Upper lobe of left lung (tissue), 4 donors: ENCODE data around the gene TMEM121.
"Not testable (repeated sequence)": the region's sequence is repeated elsewhere in the genome, so short reads cannot be mapped to it uniquely, and the experiment has no call there.

Experiments
- EP300 ChIP-seq, 4 donors: sonication (generic); formaldehyde crosslinking; IDR thresholded peaks; one replicate each; pipeline ENCODE4 v1.5.1; 2017; ENCODE audit warnings: antibody characterized with exemption in 4 of 4, control low read depth in 2 of 4
- POLR2A ChIP-seq, 4 donors: fragments of 450-650 bp; IDR thresholded peaks; one replicate each; pipeline ENCODE4 v1.5.1; 2016 to 2017; ENCODE audit warnings: antibody characterized with exemption in 4 of 4, mild to moderate bottlenecking in 2 of 4
- POLR2AphosphoS5 ChIP-seq, 2 donors: sonication (generic); formaldehyde crosslinking; IDR thresholded peaks; one replicate each; pipeline ENCODE4 v1.5.1; 2017; ENCODE audit warnings: antibody characterized with exemption in 2 of 2
- TF ChIP-seq, protein P1 (sequence below), 6 experiments: fragments of 450-650 bp in 4 of 6; fragments of 200-600 bp in 2 of 6; sonication (generic) in 2 of 6; IDR thresholded peaks; one replicate each; pipeline ENCODE4 v1.5.1; 2016 to 2019; ENCODE audit warnings: antibody characterized with exemption in 6 of 6

DNA sequence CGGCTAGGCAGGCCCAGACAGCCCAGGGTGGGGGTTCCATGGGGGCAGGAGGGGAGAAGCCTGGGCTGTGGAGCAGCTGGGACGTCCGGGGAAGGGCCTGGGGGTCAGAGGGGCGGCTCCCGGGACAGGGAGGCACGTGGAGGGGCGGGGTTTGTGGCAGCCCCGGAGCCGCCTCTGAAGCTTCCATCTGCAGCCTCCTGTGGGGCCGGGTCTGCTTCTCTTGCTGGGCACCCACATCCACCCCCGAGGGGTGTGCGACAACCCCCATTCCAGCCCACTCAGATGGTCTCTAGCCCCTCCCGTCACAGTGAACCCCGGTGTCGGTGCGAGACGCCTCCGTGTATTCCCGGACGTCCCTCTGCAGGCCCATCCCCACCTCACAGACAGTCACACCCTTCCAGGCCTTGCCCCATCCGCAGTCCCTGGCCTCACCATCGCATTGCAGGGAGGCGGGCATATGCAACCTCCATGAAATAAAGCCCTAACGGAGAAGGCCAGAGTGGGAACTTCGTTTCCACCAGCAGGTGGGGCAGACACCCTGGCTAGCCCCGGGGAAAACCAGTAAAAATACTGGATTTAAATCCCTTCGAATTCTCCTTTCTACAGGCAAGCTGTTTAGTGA is 33.8 kb downstream of the TMEM121 start:
- TF ChIP-seq EP300, POLR2A, POLR2AphosphoS5 (IDR thresholded peaks at IDR 0.05): not testable (repeated sequence)
- TF ChIP-seq, protein P1, sequence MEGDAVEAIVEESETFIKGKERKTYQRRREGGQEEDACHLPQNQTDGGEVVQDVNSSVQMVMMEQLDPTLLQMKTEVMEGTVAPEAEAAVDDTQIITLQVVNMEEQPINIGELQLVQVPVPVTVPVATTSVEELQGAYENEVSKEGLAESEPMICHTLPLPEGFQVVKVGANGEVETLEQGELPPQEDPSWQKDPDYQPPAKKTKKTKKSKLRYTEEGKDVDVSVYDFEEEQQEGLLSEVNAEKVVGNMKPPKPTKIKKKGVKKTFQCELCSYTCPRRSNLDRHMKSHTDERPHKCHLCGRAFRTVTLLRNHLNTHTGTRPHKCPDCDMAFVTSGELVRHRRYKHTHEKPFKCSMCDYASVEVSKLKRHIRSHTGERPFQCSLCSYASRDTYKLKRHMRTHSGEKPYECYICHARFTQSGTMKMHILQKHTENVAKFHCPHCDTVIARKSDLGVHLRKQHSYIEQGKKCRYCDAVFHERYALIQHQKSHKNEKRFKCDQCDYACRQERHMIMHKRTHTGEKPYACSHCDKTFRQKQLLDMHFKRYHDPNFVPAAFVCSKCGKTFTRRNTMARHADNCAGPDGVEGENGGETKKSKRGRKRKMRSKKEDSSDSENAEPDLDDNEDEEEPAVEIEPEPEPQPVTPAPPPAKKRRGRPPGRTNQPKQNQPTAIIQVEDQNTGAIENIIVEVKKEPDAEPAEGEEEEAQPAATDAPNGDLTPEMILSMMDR (IDR thresholded peaks at IDR 0.05): not testable (repeated sequence)
